Neural progenitor cell (in vitro differentiated cells): ENCODE measurements around the gene SH3BP2. TPM values are rescaled to one million over a fixed set of nuclear protein-coding genes. Genes with fewer than 3 reads are reported as not detected.
A peak's percentile ranks its signal among the peaks of the same experiment; 100 is the strongest.

Source experiments
- DNase-seq: peaks from one replicate; pipeline ENCODE4 v3.0.0-alpha.2; 2016; ENCODE audit warnings: low spot score
- H2AFZ ChIP-seq: fragments of 200-600 bp; sonication (generic); replicated peaks from 2 replicates; pipeline ENCODE4 v1.6.1; 2016; ENCODE audit warnings: antibody characterized with exemption
- H3F3A ChIP-seq: fragments of 200-600 bp; sonication (generic); 2 replicates; pipeline ENCODE4 v1.6.1; 2016; ENCODE audit warnings: antibody characterized with exemption, low read depth
- H3K27ac ChIP-seq: fragments of 200-600 bp; sonication (generic); 2 replicates; pipeline ENCODE4 v1.5.1; 2016; ENCODE audit warnings: mild to moderate bottlenecking
- H3K27me3 ChIP-seq: fragments of 200-600 bp; sonication (generic); 2 replicates; pipeline ENCODE4 v1.6.1; 2016; ENCODE audit warnings: mild to moderate bottlenecking, moderate library complexity
- H3K36me3 ChIP-seq: fragments of 200-600 bp; sonication (generic); 2 replicates; pipeline ENCODE4 v1.5.1; 2016
- H3K4me1 ChIP-seq: fragments of 200-600 bp; sonication (generic); 2 replicates; pipeline ENCODE4 v1.6.1; 2016; ENCODE audit warnings: mixed run types
- H3K4me2 ChIP-seq: fragments of 200-600 bp; sonication (generic); 2 replicates; pipeline ENCODE4 v1.6.1; 2016
- H3K4me3 ChIP-seq: fragments of 200-600 bp; sonication (generic); 2 replicates; pipeline ENCODE4 v1.5.1; 2016
- H3K79me2 ChIP-seq: fragments of 200-600 bp; sonication (generic); 2 replicates; pipeline ENCODE4 v1.6.1; 2016; ENCODE audit warnings: low read depth
- H3K9ac ChIP-seq: fragments of 200-600 bp; sonication (generic); 2 replicates; pipeline ENCODE4 v1.6.1; 2016
- H3K9me3 ChIP-seq: fragments of 200-600 bp; sonication (generic); 2 replicates; pipeline ENCODE4 v1.5.1; 2016; ENCODE audit warnings: low read depth
- H4K20me1 ChIP-seq: fragments of 200-600 bp; sonication (generic); 2 replicates; pipeline ENCODE4 v1.6.1; 2016; ENCODE audit warnings: low read depth
- H3K27ac Mint-ChIP-seq: 3 replicates; pipeline ENCODE4 v1.8.0; 2021; ENCODE audit warnings: mixed read lengths
- H3K27me3 Mint-ChIP-seq: 2 replicates; pipeline ENCODE4 v1.8.0; 2022; ENCODE audit warnings: low read depth, mild to moderate bottlenecking, inconsistent platforms, moderate library complexity, mixed read lengths; ENCODE audit not compliant: insufficient read depth
- H3K36me3 Mint-ChIP-seq: 3 replicates; pipeline ENCODE4 v1.8.0; 2021; ENCODE audit warnings: mixed read lengths
- H3K4me1 Mint-ChIP-seq: 3 replicates; pipeline ENCODE4 v1.8.0; 2021; ENCODE audit warnings: mixed read lengths
- H3K4me3 Mint-ChIP-seq: 3 replicates; pipeline ENCODE4 v1.8.0; 2021; ENCODE audit warnings: mild to moderate bottlenecking, moderate library complexity, mixed read lengths
- H3K9me3 Mint-ChIP-seq: 3 replicates; pipeline ENCODE4 v1.8.0; 2020; ENCODE audit warnings: mixed read lengths
- CTCF ChIP-seq: fragments of 200-600 bp; sonication (generic); IDR thresholded peaks from 2 replicates; pipeline ENCODE4 v1.5.1; 2017; ENCODE audit warnings: antibody characterized with exemption, mild to moderate bottlenecking
- EZH2 ChIP-seq: fragments of 200-600 bp; sonication (generic); IDR thresholded peaks from 2 replicates; pipeline ENCODE4 v1.6.1; 2017; ENCODE audit warnings: antibody characterized with exemption, mild to moderate bottlenecking, moderate library complexity
- EZH2phosphoT487 ChIP-seq: fragments of 200-600 bp; sonication (generic); IDR thresholded peaks from 2 replicates; pipeline ENCODE4 v1.6.1; 2017; ENCODE audit warnings: antibody characterized with exemption
- total RNA-seq: library from RNA; depleted of rRNA; stranded (reverse); fragments of >200 nt; gene quantifications from 2 replicates; pipeline ENCODE4 v1.2.3, GENCODE V29; 2015; ENCODE audit warnings: low replicate concordance

The SH3BP2 gene
- total RNA-seq, 1 donor from 2014 or later: 11.8 TPM

- Mint-ChIP-seq H3K4me3 (no peak overlapping the region), H3K36me3 (no peaks in the 10 kb centered on the region), H3K4me1 (peaks cover 8% of the 10 kb centered on the region), H3K9me3 (no peaks in the 10 kb centered on the region), H3K27me3 (peaks cover 14% of the 10 kb centered on the region), H3K27ac (no peak overlapping the region)
- Histone ChIP-seq H3K4me2 (no peak overlapping the region), H3K4me3 (no peak overlapping the region), H3K4me1 (no peaks in the 10 kb centered on the region), H3K27ac (no peak overlapping the region), H3K79me2 (no peaks in the 10 kb centered on the region), H3K9me3 (no peaks in the 10 kb centered on the region), H3F3A (peaks cover 5% of the 10 kb centered on the region), H3K36me3 (no peaks in the 10 kb centered on the region), H4K20me1 (no peaks in the 10 kb centered on the region), H3K27me3 (peaks cover 32% of the 10 kb centered on the region), H3K9ac (no peak overlapping the region), H2AFZ (no peak overlapping the region)
- no peak for DNase-seq
- TF ChIP-seq EZH2: no peak
- no peak for TF ChIP-seq EZH2phosphoT487
- no peak for TF ChIP-seq CTCF
These were observed 2.0 kb upstream of the SH3BP2 start for GRCh38 chr4:2790583-2791517.

GRCh38 chr4:2791518-2792395 is 1.1 kb upstream of the SH3BP2 start:
- no peak overlapping the region for H3K9ac ChIP-seq
- Mint-ChIP-seq H3K27me3 (peaks cover 14% of the 10 kb centered on the region), H3K9me3 (no peaks in the 10 kb centered on the region), H3K36me3 (no peaks in the 10 kb centered on the region), H3K4me1 (peaks cover 10% of the 10 kb centered on the region), H3K4me3 (peak overlapping the region; percentile 30), H3K27ac (no peak overlapping the region)
- H3K9me3 ChIP-seq: no peaks in the 10 kb centered on the region
- no peak overlapping the region for H2AFZ ChIP-seq
- H3K27me3 ChIP-seq: peaks cover 32% of the 10 kb centered on the region
- TF ChIP-seq EZH2: no peak
- no peak for TF ChIP-seq EZH2phosphoT487
- TF ChIP-seq CTCF: no peak
- no peak overlapping the region for H3K27ac ChIP-seq
- no peaks in the 10 kb centered on the region for H3K79me2 ChIP-seq
- DNase-seq: peak; percentile 1
- no peaks in the 10 kb centered on the region for H3K36me3 ChIP-seq
- H3K4me1 ChIP-seq: no peaks in the 10 kb centered on the region
- no peak overlapping the region for H3K4me2 ChIP-seq
- no peaks in the 10 kb centered on the region for H4K20me1 ChIP-seq
- peaks cover 5% of the 10 kb centered on the region for H3F3A ChIP-seq
- no peak overlapping the region for H3K4me3 ChIP-seq

GRCh38 chr4:2792396-2792710 is 532 bp upstream of the SH3BP2 start:
- H3K27ac ChIP-seq: no peak overlapping the region
- no peaks in the 10 kb centered on the region for H4K20me1 ChIP-seq
- peak overlapping the region; percentile 82 for H3K4me2 ChIP-seq
- no peak overlapping the region for H2AFZ ChIP-seq
- H3K9ac ChIP-seq: no peak overlapping the region
- no peak overlapping the region for H3K4me3 ChIP-seq
- H3K4me1 ChIP-seq: no peaks in the 10 kb centered on the region
- peaks cover 32% of the 10 kb centered on the region for H3K27me3 ChIP-seq
- peaks cover 5% of the 10 kb centered on the region for H3F3A ChIP-seq
- no peak for DNase-seq
- TF ChIP-seq EZH2phosphoT487 (no peak), EZH2 (no peak), CTCF (no peak)
- Mint-ChIP-seq H3K4me1 (peaks cover 10% of the 10 kb centered on the region), H3K4me3 (peak overlapping the region; percentile 65), H3K27me3 (peaks cover 14% of the 10 kb centered on the region), H3K9me3 (no peaks in the 10 kb centered on the region), H3K36me3 (no peaks in the 10 kb centered on the region), H3K27ac (no peak overlapping the region)
- no peaks in the 10 kb centered on the region for H3K9me3 ChIP-seq
- no peaks in the 10 kb centered on the region for H3K79me2 ChIP-seq
- no peaks in the 10 kb centered on the region for H3K36me3 ChIP-seq
